ENCODE measurements around the gene HMGCL.
A peak's percentile ranks its signal among the peaks of the same experiment; 100 is the strongest.
"Not testable (repeated sequence)": the region's sequence is repeated elsewhere in the genome, so short reads cannot be mapped to it uniquely, and the experiment has no call there.

The HMGCL gene

GRCh38 chr1:23798662-23799142 is 26.5 kb downstream of the HMGCL start:
- no peak for DNase-seq (ENCODE audit: low read depth)

GRCh38 chr1:23797478-23798448 is 27.5 kb downstream of the HMGCL start:
- DNase-seq (ENCODE audit: low read depth): no peak

- no peak for DNase-seq (ENCODE audit: low read depth)
Measured at GRCh38 chr1:23796466-23797271, 28.6 kb downstream of the HMGCL start.

GRCh38 chr1:23795676-23796465 is 29.4 kb downstream of the HMGCL start:
- DNase-seq (ENCODE audit: low read depth): no peak

GRCh38 chr1:23794732-23795182 is 30.5 kb downstream of the HMGCL start:
- DNase-seq (ENCODE audit: low read depth): not testable (repeated sequence)

GRCh38 chr1:23793861-23794731 is 31.1 kb downstream of the HMGCL start:
- DNase-seq (ENCODE audit: low read depth): no peak

- DNase-seq (ENCODE audit: low read depth): no peak
Measured at GRCh38 chr1:23793018-23793781, 32.0 kb downstream of the HMGCL start.

- no peak for DNase-seq (ENCODE audit: low read depth)
Measured at GRCh38 chr1:23792151-23792945, 32.9 kb downstream of the HMGCL start.

- DNase-seq (ENCODE audit: low read depth): no peak
Measured at GRCh38 chr1:23791516-23792047, 33.6 kb downstream of the HMGCL start.

GRCh38 chr1:23790696-23791515 is 34.3 kb downstream of the HMGCL start, which contains the start of gene LYPLA2:
Gene LYPLA2 (plus strand): TSS chr1:23791145. CDS start chr1:23792683, 1,538 bp downstream.
- peak; percentile 48 for DNase-seq (ENCODE audit: low read depth)

GRCh38 chr1:23788695-23789094 is 36.5 kb downstream of the HMGCL start:
- DNase-seq (ENCODE audit: low read depth): no peak

- no peak for DNase-seq (ENCODE audit: low read depth)
Measured at GRCh38 chr1:23787701-23788100, 37.5 kb downstream of the HMGCL start.

GRCh38 chr1:23784846-23785245 is 40.4 kb downstream of the HMGCL start:
- DNase-seq (ENCODE audit: low read depth): no peak

GRCh38 chr1:23783141-23783540 is 42.1 kb downstream of the HMGCL start:
- not testable (repeated sequence) for DNase-seq (ENCODE audit: low read depth)

- DNase-seq (ENCODE audit: low read depth): no peak
Measured at GRCh38 chr1:23779826-23780371, 45.3 kb downstream of the HMGCL start.

- DNase-seq (ENCODE audit: low read depth): no peak
Measured at GRCh38 chr1:23777979-23778814, 47.0 kb downstream of the HMGCL start, which contains the start of gene PITHD1. Gene PITHD1 (plus strand): TSS chr1:23778418. CDS start chr1:23778516, 98 bp downstream.

GRCh38 chr1:23776217-23776616 is 49.0 kb downstream of the HMGCL start:
- no peak for DNase-seq (ENCODE audit: low read depth)
